Nucleus accumbens (tissue), 56 donors: ENCODE measurements around the gene ARTN.

ENCODE experiments used
- DNase-seq, 56 donors: peaks; one replicate each; lab custom pipeline; 2025; lab: John Stamatoyannopoulos, UW

ARTN gene

DNA sequence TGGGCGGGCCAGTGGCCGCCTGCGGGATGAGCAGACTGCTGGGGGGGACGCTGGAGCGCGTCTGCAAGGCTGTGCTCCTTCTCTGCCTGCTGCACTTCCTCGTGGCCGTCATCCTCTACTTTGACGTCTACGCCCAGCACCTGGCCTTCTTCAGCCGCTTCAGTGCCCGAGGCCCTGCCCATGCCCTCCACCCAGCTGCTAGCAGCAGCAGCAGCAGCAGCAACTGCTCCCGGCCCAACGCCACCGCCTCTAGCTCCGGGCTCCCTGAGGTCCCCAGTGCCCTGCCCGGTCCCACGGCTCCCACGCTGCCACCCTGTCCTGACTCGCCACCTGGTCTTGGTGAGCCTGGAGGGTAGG, 47.5 kb downstream of the ARTN start:
- DNase-seq: no peak

DNA sequence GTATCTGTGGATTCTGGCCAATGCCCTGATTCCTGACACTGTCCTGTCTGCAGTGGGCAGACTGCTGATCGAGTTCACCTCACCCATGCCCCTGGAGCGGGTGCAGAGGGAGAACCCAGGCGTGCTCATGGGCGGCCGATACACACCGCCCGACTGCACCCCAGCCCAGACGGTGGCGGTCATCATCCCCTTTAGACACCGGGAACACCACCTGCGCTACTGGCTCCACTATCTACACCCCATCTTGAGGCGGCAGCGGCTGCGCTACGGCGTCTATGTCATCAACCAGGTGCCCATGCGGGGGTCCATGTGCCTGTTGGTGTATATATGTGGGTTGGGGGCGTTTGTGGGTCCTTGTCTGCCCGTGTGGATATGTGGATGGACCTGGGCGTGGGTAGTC, 48.0 kb downstream of the ARTN start:
- DNase-seq: no peak

DNA sequence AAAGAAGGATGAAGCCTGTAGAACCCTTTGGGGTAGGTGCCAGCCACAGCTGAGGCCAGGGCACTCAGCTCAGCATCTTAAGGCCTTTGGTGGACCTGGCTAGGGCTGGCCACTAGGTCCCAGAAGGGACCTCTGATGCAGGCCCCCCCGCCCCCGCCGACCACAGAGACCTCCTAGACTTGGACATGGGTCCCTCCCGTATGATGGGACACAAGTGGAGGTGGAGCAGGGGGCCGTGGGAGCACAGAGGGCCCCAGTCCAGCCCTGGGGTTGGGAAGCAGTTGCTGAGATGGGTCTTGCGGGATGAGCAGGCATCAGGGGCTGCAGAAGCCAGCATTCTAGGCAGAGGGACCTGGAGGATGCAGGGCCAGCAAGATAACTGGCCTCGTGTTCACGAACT, 48.6 kb downstream of the ARTN start:
- no peak for DNase-seq

DNA sequence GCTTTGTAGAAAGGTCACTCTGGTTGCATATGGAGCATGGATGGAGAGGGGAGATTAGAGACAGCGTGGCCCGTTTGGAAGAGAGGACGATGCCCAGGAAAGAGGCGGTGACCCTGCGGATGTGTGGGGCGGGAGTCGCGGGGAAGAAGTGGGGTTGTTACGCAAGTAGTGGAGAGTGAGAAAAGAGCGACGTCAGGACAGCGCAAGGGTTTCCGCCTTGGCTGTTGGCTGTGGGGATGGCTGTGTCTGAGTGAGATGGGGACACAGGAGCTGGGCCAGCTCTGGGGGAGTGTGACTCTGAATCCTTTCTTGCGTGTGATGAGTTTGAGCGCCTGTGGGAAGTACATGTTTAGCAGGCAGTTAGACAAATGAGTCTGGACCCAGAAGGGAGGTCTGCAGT, 49.2 kb downstream of the ARTN start:
- DNase-seq: no peak

GRCh38 chr1:43983253-43983899, 49.8 kb downstream of the ARTN start:
- no peak for DNase-seq

GRCh38 chr1:43984855-43985254, 51.3 kb downstream of the ARTN start:
- DNase-seq: no peak

GRCh38 chr1:43985984-43986595, 52.5 kb downstream of the ARTN start:
- no peak for DNase-seq

- DNase-seq: no peak
Measured at GRCh38 chr1:43986712-43987111, 53.1 kb downstream of the ARTN start.
